AML-193 (cell line): Measurements from ENCODE around the gene CDKN1A.
A peak's percentile ranks its signal among the peaks of the same experiment; 100 is the strongest.
"Not testable (repeated sequence)": the region's sequence is repeated elsewhere in the genome, so short reads cannot be mapped to it uniquely, and the experiment has no call there.

Experiments
- DNase-seq, 2 experiments: peaks; one replicate each; lab custom pipeline; 2025; lab: John Stamatoyannopoulos, UW

CDKN1A gene

DNA sequence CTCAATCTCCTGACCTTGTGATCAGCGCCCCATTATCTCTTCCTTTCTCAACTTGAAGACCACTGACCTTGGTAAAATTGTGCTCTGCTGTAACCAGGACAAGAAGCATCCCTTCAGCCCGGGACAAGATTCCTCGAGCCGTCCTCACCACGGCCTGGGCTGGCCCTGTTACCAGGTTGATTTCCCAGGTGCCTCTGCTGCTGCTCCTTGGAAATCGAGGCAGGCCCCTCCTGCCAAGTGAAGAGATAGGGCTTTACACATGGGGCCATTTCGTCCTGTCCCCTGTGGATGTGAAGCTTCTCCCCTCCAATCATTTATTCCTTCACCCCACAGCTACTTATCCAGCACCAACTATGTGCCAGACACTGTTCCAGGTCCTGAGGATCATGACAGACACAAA lies 40.6 kb downstream of the CDKN1A start:
- no peak for DNase-seq

DNA sequence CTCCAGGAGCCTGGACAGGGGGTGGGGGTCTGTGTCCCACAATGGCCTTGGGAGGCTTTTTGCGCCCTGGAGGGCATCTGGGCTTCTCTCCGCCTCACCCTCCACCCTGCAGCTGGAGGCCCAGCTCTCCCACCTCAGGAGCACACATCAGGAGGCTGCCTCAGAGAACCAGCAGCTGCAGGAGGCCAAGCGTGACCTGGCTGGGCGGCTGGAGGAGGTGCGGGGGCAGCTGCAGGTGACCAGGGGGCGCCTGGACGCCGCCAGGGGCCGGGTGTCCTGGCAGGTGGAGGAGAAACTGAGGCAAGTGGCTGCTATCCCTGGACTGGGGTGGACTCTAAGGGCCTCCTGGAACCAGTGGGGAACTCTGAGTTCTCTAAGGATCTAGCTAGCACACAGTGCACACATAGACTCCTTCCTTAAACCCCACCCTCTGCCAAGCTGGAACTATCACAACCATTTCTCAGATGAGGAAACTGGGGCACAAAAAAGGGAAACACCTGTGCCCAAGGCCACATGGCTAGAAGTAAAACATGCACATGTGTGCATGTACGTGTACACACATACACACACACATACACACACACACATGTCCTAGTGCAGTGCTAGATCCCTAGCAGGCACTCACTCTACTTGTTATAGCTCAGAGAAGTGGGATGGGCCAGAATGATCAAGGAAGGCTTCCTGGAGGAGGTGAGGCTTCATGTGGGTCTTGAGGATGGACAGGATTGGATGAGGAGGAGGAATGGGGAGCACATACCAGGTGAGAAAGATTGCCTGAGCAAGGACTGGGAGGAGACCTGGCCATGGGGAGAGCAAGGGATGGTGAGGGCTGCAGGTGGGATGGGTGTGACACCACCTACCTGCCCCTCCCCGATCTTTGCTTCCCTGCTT lies 42.0 kb downstream of the CDKN1A start:
- no peak for DNase-seq

DNA sequence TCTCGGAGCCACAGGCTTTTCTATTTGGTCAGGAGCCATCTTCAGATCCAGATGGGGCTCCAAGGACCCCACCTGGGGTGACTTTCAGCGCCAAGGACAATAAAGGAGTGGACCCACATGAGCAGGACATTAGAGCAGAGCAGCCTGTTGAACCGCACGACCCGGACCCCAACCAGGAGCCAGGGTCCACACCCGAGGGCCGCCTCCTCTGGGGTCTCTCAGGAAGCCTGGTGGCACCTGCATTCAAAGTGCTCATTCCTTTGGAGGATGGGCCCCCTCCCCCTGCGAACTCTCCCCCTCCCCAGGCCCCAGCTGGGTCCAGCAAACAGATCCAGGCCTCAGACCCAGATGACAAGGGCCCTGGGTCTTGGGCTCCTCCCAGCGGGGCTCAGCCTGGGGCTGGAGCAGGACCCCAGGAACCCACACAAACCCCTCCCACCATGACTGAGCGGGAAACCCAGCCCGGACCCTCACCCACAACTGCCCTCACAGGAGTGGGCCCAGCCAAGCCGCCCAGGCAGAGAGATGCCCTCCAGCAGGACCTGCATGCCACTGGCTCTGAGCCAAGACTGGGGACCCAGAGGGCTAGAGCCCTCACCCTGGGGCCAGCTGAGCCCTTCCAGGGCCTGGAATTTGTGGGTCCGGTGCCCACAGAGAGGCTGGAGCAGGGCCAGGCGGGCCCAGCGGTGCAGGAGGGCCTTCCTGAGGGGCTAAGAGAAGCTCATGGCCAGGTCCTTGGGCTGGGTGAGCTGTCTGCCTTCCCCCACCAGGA lies 43.0 kb downstream of the CDKN1A start:
- no peak for DNase-seq

DNA sequence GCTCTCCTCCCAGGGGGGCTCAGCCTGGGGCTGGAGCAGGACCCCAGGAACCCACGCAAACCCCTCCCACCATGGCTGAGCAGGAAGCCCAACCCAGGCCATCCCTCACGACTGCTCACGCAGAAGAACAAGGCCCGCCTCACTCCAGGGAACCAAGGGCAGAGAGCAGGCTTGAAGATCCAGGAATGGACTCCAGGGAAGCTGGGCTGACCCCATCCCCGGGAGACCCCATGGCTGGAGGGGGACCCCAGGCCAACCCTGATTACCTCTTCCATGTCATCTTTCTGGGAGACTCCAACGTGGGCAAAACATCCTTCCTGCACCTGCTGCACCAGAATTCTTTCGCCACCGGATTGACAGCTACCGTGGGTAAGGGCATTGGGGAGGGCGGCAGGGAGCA lies 43.9 kb downstream of the CDKN1A start:
- DNase-seq = no peak

DNA sequence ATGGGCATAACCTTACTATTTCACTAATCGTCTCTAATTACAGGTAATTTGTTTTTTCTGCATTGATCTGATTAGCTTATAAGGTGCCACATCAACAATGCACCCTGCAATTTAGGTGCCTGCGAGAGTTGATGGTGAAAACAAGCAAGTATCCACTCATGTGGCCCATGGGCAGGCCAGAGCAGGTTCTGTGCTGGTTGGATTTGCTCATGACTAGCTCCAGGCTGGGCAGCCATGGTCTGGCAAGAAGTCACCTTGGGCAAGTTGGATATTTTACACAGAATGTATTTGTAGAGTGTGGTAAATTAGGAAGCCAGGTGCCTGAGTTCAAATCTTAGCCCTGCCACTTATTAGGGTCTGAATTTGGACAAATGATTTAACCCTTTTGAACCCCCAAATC lies 44.4 kb downstream of the CDKN1A start:
- no peak for DNase-seq

DNA sequence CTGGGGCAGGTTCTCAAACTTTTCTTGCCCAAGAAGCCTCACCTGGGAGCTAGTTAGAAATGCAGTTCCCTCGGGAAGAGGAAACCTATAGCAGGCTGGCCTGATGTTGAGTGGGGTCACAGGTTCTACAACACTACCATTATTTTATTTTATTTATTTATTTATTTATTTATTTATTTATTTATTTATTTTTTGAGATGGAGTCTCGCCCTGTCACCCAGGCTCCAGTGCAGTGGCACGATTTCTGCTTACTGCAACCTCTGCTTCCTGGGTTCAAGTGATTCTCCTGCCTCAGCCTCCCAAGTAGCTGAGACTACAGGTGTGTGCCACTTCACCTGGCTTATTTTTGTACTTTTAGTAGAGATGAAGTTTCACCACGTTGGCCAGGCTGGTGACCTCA lies 45.5 kb downstream of the CDKN1A start:
- DNase-seq = not testable (repeated sequence)

DNA sequence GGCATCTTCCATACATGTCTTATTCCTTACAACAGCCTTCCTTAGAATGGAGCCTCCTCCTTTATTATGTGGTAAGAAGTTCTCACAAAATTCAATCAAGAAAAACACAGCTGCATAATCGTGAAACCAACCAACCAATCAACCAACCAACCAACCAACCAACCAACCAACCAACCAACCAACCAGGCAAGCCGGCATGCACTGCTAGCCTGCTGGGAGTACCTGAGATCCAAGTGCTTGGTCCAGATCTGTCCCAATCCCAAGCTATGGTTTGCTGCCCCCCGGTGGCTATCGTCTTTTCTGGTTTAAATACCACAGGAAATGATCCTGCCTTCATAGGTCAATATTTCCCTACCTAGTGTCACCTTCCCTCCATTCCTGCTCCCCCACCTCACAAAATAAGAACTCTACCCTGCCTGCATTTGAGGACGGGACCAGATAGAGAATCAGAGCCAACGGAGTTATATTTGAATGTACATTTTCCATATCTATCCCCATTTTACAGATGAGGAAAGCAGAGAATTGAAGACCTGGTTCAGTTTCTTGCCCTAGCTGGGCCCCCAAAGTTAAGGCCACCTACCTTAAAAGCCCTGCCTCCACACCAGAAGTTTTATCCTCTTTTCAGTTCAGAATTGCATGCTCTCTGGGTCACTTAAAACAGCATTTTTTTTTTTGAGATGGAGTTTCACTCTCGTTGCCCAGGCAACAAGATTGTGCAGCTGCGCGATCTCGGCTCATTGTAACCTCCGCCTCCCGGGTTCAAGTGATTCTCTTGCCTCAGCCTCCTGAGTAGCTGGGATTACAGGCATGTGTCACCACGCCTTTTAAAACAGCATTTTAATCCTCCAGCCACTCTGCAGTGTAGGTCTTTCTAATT lies 46.2 kb downstream of the CDKN1A start:
- DNase-seq = peak; percentile 48 to 60

DNA sequence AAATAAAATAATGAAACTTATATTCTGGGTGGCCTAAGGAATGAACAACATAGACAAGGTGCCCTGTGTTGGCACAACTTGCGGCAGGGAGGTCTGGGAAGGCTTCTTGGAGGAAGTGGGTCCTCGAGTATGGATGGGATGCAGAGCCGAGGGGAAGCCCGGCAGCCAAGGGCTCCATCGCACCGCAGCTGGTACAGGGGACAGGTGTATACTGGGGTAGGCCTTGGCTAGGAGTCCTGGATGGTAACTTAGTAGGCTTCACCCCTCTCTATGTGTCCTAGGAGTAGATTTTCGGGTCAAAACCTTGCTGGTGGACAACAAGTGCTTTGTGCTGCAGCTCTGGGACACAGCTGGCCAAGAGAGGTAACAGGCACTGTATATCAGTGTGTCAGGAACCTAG lies 47.1 kb downstream of the CDKN1A start:
- no peak for DNase-seq

DNA sequence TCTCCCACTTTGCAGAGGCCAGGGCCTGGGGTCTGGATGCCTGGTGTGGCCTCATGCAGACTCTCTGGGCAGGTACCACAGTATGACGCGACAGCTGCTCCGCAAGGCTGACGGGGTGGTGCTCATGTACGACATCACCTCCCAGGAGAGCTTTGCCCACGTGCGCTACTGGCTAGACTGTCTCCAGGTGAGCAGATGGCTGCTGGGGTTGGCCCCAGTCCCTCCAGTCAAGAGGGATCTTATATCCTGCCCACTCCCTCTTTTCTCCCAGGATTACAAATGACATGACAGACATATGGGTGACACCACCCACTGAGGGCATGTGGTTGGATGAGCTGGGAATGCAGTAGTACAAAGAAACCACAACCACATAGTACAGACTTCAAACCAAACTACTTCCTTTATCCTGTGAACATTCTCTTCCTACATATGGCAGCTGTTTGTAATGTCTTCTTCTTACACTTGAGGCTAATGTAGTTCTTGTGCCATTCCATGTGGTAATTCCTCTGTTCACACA lies 49.0 kb downstream of the CDKN1A start:
- peak; percentile 89 to 94 for DNase-seq

DNA sequence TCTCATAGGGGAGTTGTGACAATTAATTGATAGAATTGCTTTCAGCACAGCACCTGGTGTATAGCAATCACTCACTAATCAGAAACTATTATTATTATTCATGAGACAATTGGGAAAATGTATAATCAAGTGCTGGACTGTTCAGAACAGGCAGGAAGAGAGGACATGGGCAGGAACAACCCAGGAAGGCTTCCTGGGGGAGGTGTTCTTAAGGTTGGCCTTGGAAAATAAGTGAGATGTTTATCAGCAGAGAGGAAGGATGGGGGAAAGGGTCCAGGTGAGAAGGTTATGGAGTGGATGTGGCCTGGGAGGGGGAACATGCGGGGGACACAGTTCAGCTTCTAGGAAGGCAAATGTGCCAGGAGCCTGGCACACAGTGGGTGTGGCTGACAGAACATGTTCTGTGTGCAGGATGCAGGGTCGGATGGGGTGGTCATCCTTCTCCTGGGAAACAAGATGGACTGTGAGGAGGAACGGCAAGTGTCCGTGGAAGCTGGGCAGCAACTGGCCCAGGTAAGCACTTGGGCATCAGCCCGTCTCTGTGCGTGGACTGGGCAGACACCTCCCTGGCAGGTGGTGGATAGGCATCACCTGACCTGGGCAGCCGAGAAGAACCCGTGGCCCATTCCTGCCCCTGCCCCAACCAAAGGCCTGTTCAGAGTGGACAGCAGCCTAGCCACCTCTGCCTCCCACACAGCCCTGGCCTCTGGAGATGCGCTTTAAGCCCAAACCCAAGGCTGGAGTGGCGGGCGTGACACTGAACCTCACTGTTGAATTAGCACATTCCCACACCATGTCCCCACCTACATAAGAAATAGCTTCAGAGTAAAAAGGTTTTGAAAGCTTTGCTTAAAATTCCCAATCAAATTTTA lies 50.0 kb downstream of the CDKN1A start:
- DNase-seq = no peak

DNA sequence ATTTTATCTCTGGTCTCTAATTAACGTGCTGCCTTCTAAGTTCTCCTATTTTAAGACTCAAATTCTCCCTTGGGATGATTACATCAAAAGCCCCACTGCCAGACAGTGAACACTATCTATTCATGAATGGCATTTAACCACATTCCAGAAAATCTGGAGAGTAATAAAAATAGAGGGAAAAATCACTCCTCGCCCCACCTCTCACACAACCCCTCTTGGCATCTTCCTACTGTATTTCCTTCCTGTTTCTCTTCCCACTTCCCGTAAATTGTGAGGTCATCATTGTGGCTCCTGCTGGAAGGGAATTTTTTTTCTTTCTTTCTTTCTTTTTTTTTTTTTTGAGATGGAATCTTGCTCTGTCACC lies 50.6 kb downstream of the CDKN1A start:
- DNase-seq = no peak

DNA sequence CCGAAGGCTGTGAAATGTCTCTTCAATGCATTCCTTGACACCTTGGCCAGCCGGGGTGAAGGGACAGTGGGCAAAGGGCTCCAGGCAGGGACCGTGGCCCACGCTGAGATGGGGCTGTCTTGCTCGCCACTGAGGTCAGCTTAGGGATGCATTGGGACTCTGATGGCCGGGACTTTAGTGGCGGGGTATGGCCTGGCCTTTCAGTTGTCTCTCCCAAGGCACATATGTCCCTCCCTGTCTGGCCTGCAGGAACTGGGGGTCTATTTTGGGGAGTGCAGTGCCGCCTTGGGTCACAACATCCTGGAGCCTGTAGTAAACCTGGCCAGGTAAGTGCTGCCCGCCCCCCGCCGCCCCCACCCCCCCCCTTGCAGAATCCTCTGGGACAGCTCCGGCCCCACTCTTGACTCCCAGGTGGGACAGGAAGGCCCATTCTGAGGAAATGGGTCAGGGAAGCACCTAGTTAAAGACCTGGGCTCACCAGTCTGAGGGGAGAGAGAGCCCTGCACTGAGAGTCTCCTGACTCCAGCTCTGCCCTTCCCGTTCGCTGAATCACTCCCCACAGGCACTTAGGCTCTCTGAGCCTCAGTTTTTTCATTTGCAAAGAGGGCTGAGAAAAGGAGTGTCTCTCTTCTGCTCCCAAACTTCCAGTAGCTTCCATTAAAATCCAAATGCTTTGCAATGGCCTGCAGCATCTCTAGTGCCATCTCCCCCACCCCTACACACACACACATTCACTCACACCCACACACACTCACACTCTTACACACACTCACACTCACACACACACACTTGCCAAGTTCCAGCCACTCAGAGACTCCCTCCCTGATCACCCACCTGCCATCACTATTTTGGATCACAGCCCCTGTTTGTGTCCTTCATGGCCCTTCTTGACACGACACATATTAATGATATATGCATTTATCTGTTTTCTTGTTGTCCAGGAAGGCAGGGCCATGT lies 52.2 kb downstream of the CDKN1A start:
- no peak for DNase-seq

DNA sequence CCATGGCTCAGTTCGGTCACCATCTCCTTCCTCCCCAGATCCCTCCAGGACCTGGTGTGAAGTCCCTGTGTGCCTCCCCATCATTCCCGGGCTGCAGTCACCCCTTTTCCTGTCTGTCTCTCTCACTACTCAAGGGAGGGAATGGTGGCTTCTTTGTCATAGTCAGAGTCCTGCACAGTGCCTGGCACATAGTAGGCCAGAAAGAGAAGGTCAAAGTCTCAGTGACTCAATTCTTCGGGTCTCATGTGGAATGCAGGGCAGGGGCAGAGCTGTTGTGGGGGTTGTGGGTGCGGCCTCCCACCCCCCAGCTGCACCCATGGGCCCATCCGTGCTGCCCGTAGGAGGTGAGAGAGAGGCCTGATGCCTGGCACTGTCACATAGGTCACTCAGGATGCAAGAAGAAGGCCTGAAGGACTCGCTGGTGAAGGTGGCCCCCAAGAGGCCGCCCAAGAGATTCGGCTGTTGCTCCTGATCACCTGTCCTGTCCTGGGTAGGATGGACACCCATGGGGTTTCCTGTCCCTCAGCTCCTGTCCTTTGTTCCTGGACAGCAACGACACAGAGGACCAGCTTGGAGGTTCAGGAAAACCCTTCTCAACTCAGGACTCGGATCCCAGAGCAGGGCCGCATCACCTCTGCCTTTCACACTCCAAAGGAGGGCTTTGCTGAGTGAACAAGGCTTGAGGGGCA lies 53.3 kb downstream of the CDKN1A start:
- DNase-seq = no peak

DNA sequence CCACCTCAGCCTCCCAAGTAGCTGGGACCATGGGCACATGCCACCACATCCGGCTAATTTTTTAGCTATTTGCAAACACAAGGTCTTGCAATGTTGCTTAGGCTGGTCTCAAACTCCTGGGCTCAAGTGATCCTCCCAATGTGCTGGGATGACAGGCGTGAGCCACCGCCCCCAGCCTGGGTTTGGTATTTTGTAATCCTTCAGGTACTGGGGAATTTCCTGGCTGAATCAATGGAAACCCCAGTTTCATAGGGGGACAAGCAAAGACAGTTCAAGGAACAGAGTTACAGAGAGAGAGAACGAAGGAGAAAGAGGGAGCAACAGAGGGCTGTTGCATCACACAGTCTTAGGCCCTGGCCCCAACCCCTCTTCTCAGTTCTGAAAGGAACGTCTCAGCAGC lies 54.8 kb downstream of the CDKN1A start:
- no peak for DNase-seq

DNA sequence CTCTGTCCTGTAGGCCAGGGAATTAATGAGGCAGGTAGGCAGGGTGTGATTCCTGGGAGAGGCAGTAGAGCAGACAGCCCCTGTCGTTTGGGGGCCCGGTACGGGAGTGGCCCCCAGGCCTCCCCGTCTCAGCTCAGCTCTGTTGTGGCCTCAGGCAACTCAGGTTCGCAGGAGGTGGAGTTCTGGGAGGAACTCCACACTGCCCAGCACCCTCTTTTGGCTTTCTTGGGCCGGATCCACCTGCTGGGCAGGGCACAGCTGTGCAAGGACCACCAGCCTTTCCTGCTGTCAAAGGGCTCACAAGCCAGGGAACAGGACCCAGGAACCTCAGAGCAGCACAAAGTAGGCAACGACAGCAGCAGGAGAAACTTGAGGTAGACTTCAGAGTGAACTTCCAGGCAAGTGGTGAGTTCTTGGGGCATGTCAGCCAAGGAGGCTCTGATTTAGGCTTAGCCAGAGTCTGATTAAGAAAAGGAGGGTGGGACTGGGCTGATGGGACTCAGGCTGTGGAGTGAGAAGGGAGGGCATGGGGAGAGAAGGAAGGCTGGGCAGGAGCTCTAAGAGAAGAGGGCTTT lies 56.1 kb downstream of the CDKN1A start:
- DNase-seq = no peak

DNA sequence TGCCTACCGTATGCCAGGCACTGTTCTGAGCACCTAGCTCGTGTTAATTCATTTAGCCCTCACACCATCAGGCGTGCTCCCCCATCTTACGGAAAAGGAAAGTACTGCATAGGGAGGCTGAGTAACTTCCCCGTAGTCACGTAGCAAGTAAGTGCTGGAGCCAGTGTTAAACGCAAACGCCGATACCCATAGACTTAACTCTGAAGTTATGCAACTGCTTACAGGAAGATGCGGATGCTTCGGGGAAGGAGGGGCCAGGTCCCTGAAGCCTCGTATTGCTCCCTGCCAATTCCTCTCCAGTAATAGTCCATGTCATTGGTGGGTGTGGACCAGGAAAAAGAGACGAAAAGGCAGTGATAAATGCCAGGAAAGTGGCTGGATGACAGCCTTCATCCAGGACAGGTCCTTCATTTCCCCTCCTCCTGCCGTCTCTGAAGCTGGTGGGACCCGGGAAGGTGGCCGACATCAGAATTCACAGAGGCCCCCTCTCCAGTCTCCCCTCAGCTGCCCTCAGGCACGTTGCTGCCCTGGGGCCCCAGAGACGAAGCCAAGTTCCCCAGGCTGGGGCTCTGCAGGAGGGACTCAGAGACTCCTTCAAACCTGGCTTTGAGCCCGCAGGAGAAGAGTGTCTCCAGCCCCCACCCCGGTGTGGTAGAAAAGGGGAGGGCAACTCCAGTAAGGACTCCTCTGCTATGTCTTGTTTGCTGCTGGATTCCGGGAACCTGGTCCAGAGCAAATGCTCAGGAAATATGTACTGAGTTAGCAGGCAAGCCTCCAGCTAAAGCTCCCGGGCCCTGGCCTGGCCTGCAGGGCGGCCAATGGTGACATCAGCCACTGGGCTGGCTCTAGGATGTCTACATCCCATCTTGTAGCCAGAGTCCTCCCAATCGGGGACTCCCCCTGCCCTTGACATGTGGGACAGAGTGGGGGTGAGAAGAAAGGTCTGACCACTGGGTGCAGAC lies 56.9 kb downstream of the CDKN1A start:
- DNase-seq = peak in 1 of 2 experiments; percentile 24
